Hepatocyte (in vitro differentiated cells): ENCODE results near the gene PLXNB1. TPM values are rescaled to one million over a fixed set of nuclear protein-coding genes. Genes with fewer than 3 reads are reported as not detected.

Source experiments
- DNase-seq: peaks from one replicate; pipeline ENCODE4 v3.0.0-alpha.2; 2016; ENCODE audit warnings: low spot score
- H2AFZ ChIP-seq: fragments of 200-600 bp; sonication (generic); 2 replicates; pipeline ENCODE4 v1.6.0; 2016; ENCODE audit warnings: antibody characterized with exemption, mild to moderate bottlenecking
- H3K27ac ChIP-seq: fragments of 200-600 bp; sonication (generic); 2 replicates; pipeline ENCODE4 v1.5.1; 2016; ENCODE audit warnings: mild to moderate bottlenecking
- H3K27me3 ChIP-seq: fragments of 200-600 bp; sonication (generic); 2 replicates; pipeline ENCODE4 v1.6.1; 2016
- H3K36me3 ChIP-seq: fragments of 200-600 bp; sonication (generic); replicated peaks from 2 replicates; pipeline ENCODE4 v1.5.1; 2016; ENCODE audit warnings: low read depth; ENCODE audit not compliant: insufficient read depth
- H3K4me1 ChIP-seq: fragments of 200-600 bp; sonication (generic); 2 replicates; pipeline ENCODE4 v1.5.1; 2016; ENCODE audit warnings: mild to moderate bottlenecking, moderate library complexity; ENCODE audit not compliant: insufficient read depth
- H3K4me2 ChIP-seq: fragments of 200-600 bp; sonication (generic); 2 replicates; pipeline ENCODE4 v1.6.0; 2016
- H3K4me3 ChIP-seq: fragments of 200-600 bp; sonication (generic); 2 replicates; pipeline ENCODE4 v1.5.1; 2016; ENCODE audit warnings: mild to moderate bottlenecking
- H3K79me2 ChIP-seq: fragments of 200-600 bp; sonication (generic); 2 replicates; pipeline ENCODE4 v1.6.0; 2017; ENCODE audit warnings: mild to moderate bottlenecking
- H3K9me2 ChIP-seq: fragments of 200-600 bp; sonication (generic); replicated peaks from 2 replicates; pipeline ENCODE4 v1.6.0; 2017; ENCODE audit warnings: mild to moderate bottlenecking; ENCODE audit not compliant: insufficient read depth
- H3K9me3 ChIP-seq: fragments of 200-600 bp; sonication (generic); 2 replicates; pipeline ENCODE4 v1.5.1; 2016; ENCODE audit warnings: low read depth, mild to moderate bottlenecking
- H4K20me1 ChIP-seq: fragments of 200-600 bp; sonication (generic); 2 replicates; pipeline ENCODE4 v1.6.0; 2016; ENCODE audit warnings: mild to moderate bottlenecking; ENCODE audit not compliant: insufficient read depth, poor library complexity, severe bottlenecking
- EZH2 ChIP-seq: fragments of 200-600 bp; sonication (generic); IDR thresholded peaks from 2 replicates; pipeline ENCODE4 v1.6.1; 2016; ENCODE audit warnings: antibody characterized with exemption, mild to moderate bottlenecking, borderline replicate concordance
- EZH2phosphoT487 ChIP-seq: fragments of 200-600 bp; sonication (generic); IDR thresholded peaks from one replicate; pipeline ENCODE4 v1.6.1; 2018; ENCODE audit warnings: antibody characterized with exemption, mild to moderate bottlenecking, low read depth, moderate library complexity; ENCODE audit not compliant: unreplicated experiment, severe bottlenecking
- WGBS: methylation state at CpG from one replicate; pipeline ENCODE4 v1.1.6; 2016; ENCODE audit warnings: low lambda C conversion rate; ENCODE audit errors: missing lambda C conversion rate; 5-methylcytosine and 5-hydroxymethylcytosine counted together
- polyA plus RNA-seq: library from polyadenylated mRNA; unstranded; fragments of >200 nt; fragmentation: Nextera tagmentation; extraction: Ambion mirVana; gene quantifications from 2 replicates; pipeline ENCODE4 v1.2.1, GENCODE V29; 2016
- total RNA-seq: library from RNA; depleted of rRNA; stranded (reverse); fragments of >200 nt; gene quantifications from 2 replicates; pipeline ENCODE4 v1.2.3, GENCODE V29; 2014
- TF ChIP-seq, protein P1 (sequence below): fragments of 200-600 bp; sonication (generic); IDR thresholded peaks from 2 replicates; pipeline ENCODE4 v1.5.1; 2016; ENCODE audit warnings: antibody characterized with exemption, mild to moderate bottlenecking; ENCODE audit not compliant: poor library complexity

PLXNB1 gene
- total and polyA plus RNA-seq, 2 experiments from 2014 or later: 71.3 to 74.5 TPM

DNA sequence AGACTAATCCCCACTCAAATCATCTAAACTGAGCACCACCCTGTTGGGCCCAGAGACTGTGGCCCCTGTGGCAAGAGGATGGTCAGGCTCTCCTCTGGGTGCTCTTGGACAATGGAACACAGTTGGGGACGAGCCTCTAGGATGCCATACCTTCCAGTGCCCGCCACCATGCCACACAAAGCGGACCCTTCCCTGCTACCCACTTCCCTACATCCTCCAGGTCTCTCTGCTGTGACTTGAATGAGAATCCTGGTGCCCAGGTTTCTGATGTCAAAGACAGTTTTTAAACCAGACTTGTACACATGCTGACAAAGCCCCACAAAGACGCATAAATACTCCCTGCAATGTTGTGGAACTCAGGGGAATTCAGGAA lies 5.3 kb upstream of the PLXNB1 start:
- Histone ChIP-seq H3K9me3 (no peaks in the 10 kb centered on the region), H3K9me2 (no peaks in the 10 kb centered on the region), H3K27me3 (no peaks in the 10 kb centered on the region), H3K79me2 (peaks cover 47% of the 10 kb centered on the region), H3K4me1 (peaks cover 47% of the 10 kb centered on the region), H3K4me2 (no peak overlapping the region), H3K27ac (peak overlapping the region; percentile 95), H3K4me3 (no peak overlapping the region), H3K36me3 (no peaks in the 10 kb centered on the region), H2AFZ (no peak overlapping the region), H4K20me1 (no peaks in the 10 kb centered on the region)
- WGBS: 97% methylated on average over 4 of the region's 4 CpGs
- no peak for DNase-seq
- TF ChIP-seq EZH2 (no peak), EZH2phosphoT487 (no peak)
- TF ChIP-seq, protein P1, sequence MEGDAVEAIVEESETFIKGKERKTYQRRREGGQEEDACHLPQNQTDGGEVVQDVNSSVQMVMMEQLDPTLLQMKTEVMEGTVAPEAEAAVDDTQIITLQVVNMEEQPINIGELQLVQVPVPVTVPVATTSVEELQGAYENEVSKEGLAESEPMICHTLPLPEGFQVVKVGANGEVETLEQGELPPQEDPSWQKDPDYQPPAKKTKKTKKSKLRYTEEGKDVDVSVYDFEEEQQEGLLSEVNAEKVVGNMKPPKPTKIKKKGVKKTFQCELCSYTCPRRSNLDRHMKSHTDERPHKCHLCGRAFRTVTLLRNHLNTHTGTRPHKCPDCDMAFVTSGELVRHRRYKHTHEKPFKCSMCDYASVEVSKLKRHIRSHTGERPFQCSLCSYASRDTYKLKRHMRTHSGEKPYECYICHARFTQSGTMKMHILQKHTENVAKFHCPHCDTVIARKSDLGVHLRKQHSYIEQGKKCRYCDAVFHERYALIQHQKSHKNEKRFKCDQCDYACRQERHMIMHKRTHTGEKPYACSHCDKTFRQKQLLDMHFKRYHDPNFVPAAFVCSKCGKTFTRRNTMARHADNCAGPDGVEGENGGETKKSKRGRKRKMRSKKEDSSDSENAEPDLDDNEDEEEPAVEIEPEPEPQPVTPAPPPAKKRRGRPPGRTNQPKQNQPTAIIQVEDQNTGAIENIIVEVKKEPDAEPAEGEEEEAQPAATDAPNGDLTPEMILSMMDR: no peak

DNA sequence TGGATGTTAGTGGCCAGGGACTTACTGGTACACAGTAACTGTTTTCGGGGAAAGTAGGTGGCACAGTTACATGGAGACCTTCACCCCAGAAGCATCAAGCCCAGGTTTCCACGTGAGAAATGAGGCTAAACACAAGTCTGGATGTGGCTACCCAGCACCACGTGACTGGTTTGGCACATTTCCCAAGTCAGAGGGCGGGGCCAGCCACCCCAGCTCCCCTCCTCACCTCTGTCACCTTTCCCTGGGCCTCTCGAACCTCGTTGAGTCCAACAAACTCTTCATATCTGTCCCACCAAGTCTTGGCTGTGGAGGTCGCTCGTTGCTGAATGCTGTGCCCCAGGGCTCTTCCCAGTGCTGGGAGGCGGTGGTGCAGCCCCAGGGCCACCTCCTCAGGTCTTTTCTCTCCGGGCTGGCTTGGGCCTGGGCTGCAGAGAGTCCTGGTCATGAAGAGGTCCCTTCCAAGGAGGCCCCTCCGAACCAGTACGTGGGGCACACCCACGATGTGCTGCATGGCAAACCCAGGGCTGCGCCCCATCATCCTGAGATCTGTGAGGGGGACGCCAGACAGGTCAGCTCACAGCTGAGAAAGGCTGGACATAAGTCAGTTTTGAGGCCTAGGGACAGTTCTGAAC lies 4.8 kb upstream of the PLXNB1 start:
- H4K20me1 ChIP-seq: no peaks in the 10 kb centered on the region
- H3K27me3 ChIP-seq: no peaks in the 10 kb centered on the region
- no peaks in the 10 kb centered on the region for H3K36me3 ChIP-seq
- TF ChIP-seq, protein P1: no peak
- TF ChIP-seq EZH2phosphoT487 (no peak), EZH2 (no peak)
- H3K9me2 ChIP-seq: no peaks in the 10 kb centered on the region
- H3K79me2 ChIP-seq: peaks cover 47% of the 10 kb centered on the region
- H2AFZ ChIP-seq: no peak overlapping the region
- peaks cover 49% of the 10 kb centered on the region for H3K4me1 ChIP-seq
- peak overlapping the region; percentile 95 for H3K27ac ChIP-seq
- H3K4me3 ChIP-seq: no peak overlapping the region
- 87% methylated on average over 15 of the region's 15 CpGs for WGBS
- H3K9me3 ChIP-seq: no peaks in the 10 kb centered on the region
- no peak for DNase-seq
- peak overlapping the region; percentile 16 for H3K4me2 ChIP-seq

DNA sequence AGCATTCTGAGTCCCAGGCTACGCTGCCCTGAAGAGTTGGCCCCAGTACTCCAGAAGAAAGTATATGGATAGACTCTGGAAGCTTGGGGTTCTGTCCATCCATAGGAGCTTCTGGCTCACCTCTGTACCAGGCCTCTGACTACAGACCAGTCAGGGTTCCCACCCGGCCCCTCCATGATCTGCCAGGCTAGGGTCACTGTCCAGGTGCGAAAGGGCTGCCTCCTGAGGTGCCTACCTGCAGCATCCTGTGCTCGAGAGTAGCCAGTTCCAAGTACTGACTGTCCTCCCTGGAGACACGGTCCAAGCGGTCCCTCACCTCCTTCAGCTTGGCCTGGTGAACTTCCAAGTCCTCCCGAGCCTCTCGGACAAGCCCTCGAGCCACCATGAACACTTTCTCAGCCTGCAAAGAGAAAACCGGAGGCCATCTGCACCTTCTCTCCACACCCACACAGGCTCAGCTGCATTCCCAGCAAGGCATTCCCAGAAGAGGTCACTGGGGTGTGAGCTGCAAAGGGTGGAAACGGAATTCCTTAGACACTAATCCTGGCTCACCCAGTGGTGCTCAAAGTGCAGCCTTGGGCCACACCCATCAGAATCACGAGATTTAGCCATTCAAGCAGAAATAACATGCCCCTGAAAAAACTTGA lies 3.7 kb upstream of the PLXNB1 start:
- Histone ChIP-seq H3K27me3 (no peaks in the 10 kb centered on the region), H3K9me2 (no peaks in the 10 kb centered on the region), H3K4me2 (peak overlapping the region; percentile 71), H3K36me3 (no peaks in the 10 kb centered on the region), H2AFZ (no peak overlapping the region), H4K20me1 (no peaks in the 10 kb centered on the region), H3K4me3 (no peak overlapping the region), H3K4me1 (peaks cover 49% of the 10 kb centered on the region), H3K9me3 (no peaks in the 10 kb centered on the region), H3K79me2 (peaks cover 42% of the 10 kb centered on the region), H3K27ac (peak overlapping the region; percentile 96)
- TF ChIP-seq EZH2 (no peak), EZH2phosphoT487 (no peak)
- TF ChIP-seq, protein P1: no peak
- peak; percentile 79 for DNase-seq
- WGBS: 65% methylated on average over 12 of the region's 12 CpGs
